SH-SY5Y (cell line): ENCODE results near the gene C4orf17.

Experiments used
- GATA2 ChIP-seq: IDR thresholded peaks from 2 replicates; pipeline ENCODE4 v1.6.1; 2011; ENCODE audit warnings: mild to moderate bottlenecking, low read depth, low read length
- GATA3 ChIP-seq: IDR thresholded peaks from 2 replicates; pipeline ENCODE4 v1.6.1; 2011; ENCODE audit warnings: low read depth, mild to moderate bottlenecking, low read length, moderate library complexity

C4orf17 gene

DNA sequence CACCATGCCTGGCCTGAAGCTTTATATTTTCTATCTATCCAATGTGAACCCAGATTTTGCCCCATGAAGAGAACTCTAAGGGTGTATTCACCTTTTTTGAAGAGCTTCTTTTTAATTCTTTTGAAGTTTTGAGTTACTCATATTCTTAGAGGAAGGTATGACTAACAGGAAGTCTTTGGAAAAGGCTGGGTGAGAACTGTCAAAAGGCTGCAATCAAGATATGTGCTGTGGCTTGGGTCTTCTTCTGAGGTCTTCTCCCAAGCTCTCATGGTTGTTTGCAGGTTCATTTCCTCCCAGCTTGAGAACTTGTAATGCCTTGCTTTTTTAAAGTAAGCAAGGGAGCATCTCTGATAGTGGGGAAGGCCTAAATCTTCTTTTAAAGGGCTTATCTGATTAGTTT lies 3.1 kb upstream of the C4orf17 start:
- TF ChIP-seq GATA3 (no peak), GATA2 (no peak)

DNA sequence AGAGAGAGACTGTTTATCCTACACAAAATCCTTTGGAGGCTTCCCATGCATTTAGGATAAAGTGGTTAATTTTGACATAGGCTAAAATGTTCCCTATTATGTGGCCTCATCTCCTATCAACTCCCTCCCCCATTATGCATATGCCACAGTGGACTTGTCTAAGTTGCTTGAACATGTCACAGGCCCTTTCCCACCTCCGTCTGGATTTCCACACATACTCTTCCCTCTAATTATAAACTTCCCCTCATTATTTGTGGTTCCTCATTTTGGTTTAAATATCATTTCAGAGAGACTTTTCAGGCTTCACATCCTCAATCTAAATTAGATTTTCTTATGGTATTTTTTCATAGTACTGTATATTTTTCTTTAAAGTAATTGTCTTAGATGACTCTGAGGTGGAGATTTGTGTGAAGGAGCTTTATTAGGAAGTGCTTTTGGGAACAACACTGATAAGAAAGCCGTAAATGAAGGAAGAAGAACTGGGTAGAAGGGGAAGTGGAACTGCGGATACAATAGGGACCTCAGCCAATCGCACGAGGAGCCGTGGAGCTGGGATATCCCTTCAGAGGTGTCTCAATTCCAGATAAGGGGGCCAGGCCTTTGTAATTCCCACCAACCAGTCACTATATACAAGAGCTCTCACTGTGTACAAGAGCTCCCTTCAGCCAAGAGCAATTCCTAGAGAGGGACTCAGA lies 7.9 kb downstream of the C4orf17 start:
- TF ChIP-seq GATA2, result no peak
- no peak for TF ChIP-seq GATA3

DNA sequence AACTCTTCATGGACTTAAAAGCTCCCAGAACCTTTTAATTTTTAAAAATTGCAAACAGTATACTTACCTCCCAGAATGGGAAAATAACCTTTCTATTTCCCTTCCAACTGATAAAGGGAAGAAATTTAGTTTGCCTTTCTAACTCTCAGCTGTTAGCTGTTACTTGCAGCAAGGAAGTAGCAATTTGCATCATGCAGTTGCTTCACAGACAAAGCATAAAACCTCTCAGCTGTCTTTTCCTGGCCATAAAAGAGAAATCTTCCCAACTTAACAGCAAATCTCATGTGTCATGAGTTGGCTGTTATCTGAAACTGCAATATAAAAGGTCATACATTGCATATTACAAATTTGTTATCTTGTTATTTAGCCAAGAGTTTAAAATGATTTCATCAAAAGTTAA lies 18.4 kb downstream of the C4orf17 start:
- TF ChIP-seq GATA2, result no peak
- TF ChIP-seq GATA3, result no peak

DNA sequence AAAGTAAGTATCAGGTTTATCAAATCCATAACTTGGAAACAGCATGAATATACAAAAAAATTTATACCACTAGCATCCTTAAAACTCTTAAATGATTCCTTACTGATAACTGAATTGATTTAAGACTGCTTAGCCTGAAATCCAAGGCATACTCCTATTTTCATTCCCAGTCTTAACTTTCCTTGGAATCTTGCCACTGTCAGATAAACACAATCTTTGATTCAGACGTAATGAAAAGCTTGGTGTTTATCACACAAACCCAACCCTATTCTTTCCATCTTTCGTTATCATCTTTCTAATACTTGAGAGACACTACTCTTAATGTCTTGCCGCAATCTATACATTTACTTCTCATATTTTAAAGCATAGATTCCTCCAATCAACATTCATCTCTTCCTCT lies 19.1 kb downstream of the C4orf17 start:
- TF ChIP-seq GATA2 (no peak), GATA3 (no peak)

DNA sequence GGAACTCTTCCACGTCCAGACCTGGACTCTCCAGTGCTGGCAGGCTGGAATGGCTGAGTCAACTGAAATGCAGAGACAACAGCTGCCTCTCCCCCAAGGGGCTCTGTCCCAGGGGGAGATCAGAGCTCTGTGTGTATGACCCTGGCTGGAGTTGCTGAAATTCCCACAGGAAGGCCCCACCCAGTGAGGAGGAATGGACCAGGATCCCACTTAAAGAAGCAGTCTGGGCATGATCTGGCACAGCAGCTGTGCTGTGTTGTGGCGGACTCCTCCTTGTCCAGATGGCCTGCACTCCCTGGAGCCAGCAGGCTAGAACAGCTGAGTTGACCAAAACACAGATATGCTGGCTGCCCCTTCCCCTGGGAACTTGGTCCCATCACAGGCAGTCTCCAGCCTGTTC lies 25.4 kb downstream of the C4orf17 start:
- no peak for TF ChIP-seq GATA2
- TF ChIP-seq GATA3, result no peak

DNA sequence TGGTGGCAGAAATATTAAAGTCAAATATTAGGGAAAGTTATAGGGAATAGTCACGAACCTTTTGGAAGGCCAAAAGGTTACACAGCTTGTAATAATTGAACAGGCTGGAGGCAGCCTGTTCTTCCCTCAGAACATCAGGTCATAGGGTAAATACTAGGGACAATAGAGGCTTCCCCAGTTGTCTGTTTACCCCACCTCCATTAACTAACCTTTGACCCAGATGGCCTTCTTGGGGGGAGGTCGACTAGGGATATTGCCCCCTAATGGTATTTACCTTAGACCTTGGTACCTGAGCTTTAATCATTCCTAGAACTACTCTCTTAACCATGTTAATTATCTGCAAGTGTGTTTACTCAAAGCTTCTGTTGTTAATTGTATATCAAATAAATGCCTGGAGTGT lies 26.0 kb downstream of the C4orf17 start:
- TF ChIP-seq GATA2 (no peak), GATA3 (no peak)

DNA sequence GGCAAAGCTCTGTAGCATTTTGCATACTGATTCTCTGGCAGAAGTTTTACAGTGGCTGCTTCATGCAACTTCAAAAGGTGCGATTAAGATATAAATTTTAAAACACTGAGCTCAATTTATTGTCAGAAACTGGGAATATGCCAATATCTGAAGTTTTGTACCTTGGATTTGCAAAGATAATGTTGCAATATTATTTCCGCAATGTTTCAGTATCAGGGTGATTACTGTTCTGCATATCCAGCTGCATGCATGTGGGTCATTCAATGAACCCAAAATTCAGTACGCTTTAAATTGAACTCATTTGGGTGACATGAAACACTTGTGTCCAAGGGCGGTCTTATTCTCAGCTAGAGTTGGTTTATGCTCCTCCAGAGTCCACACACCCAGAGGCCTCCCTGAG lies 26.9 kb downstream of the C4orf17 start:
- TF ChIP-seq GATA2 (no peak), GATA3 (no peak)

DNA sequence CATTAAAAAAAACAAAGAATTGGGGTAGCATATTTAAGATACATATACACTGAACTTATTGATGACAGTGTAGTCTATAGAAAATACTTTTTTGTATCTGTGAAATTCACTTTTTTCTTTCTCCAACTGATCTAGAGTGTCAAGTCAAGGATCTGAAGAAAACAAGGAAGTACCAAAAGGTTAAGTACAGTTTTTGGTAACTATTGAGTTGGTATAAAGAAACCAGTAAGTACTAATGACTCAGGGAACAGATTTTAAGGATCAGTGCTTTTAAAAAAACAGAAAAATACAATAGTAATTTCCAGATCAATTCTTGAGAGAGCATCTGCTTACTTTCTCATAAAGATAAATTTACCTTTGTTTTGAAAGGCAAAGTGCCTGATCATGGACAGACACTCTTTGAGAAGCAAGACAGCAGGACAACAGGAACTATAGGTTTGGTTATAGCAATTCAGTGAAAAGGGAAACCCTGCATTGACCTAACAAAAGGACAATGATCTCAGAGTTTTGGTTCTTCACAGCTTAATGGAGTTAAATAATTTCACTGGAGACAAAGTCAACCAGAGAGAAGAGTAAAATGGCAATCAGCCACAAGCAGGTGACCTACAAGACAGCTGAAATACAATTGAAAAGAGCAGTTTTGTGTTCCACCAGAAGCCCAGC lies 29.6 kb downstream of the C4orf17 start:
- TF ChIP-seq GATA2, result no peak
- no peak for TF ChIP-seq GATA3

DNA sequence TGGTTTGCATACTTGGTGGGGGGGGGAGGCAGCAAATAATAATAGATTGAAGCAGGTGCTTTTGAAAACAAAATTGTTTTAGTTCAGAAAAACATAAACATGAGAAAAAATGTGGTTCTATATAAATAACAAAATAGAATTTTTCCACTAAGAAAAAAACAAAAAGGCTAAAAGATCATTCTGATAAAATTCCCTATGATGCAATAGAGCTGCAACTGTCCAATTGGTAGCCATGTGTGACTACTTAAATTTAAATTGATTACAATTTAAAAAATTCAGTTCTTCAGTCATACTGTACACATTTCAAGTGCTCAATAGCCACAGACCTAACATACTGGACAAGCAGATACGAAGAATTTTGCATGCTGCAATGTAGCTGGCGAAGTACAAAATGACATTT lies 42.1 kb downstream of the C4orf17 start:
- no peak for TF ChIP-seq GATA3
- no peak for TF ChIP-seq GATA2

DNA sequence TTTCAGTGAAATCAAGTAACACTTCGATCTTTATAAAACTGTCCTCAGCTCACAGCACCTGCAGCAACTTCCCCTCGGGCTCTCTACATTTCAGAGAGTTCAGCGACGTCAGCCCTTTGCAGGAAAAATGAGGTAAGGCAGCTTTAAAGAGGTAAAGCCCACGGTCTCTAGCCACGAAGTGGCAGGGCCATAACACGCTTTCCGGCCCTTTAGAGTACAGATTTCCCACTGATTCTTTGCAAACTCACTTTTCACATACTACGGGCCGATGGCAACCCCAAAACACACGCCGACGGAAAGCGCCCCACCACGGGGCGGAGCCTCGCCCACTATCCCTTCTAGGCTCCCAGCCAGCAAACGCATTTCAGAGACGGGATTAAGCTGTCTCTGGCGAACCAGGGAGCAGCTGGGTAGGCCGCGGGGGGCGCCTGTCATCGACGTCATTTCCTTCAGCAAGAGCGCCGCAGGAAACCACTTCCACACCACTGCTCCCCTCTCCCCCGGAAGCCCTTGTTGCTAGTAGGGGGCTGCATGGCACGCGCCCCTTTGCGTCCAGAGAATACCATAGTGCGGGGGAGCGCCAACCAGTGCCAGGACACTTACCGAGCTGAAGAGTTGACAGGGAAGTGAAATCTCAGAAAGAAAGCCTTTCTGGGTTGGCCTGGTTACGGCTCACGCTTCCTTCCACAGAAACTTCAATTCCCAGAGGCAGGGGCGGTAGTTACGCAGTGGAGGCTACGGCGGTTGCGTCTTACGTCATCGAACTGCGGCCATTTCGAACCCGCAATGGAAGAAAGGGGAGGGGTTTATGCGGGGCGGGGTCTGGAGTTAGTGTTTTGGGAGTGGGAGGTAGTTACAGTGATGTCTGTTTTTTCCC lies 52.7 kb downstream of the C4orf17 start, which contains the start of gene TRMT10A:
Gene TRMT10A (minus strand): TSS at position 730 of the 877 bp plus-strand sequence. CDS start 4,701 bp downstream, outside the sequence.
- TF ChIP-seq GATA2, result no peak

DNA sequence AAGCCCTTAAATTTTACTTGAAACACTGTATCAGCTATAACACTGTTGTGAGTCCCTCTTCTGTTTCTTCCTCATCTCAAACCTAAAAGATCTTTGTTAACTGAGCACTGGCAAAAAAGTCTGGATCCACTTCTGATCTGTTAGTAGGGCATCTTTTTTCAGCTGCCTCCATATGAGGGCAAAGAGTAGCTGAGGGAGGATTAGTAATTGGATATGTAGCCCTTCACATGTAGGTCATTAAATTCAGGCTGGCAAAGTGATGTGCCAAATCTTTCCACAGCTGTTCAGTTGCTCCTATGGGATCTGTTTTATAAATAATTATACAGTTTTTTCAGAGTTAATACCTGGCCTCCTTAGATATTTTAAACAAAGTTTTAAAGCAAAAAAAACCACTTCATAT lies 54.1 kb downstream of the C4orf17 start:
- no peak for TF ChIP-seq GATA2
- TF ChIP-seq GATA3, result no peak

DNA sequence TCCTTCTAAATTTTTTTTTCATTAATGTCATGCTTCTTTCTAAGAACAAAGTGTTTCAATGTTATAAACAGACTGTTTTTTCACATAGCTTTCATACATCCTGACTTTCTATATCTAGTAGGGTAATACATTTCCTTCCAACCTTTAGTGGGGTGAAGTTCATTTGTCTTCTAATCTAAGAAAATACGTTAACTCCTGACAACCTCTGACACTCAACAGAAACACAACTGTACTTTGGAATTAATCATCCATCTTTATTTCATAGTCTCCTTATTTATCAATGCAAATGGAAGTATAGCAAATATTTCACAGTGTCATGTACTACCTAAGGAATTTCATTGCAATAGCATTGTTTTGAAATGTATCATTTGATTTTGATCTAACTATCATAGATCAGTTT lies 61.1 kb downstream of the C4orf17 start:
- TF ChIP-seq GATA3 (no peak), GATA2 (no peak)

DNA sequence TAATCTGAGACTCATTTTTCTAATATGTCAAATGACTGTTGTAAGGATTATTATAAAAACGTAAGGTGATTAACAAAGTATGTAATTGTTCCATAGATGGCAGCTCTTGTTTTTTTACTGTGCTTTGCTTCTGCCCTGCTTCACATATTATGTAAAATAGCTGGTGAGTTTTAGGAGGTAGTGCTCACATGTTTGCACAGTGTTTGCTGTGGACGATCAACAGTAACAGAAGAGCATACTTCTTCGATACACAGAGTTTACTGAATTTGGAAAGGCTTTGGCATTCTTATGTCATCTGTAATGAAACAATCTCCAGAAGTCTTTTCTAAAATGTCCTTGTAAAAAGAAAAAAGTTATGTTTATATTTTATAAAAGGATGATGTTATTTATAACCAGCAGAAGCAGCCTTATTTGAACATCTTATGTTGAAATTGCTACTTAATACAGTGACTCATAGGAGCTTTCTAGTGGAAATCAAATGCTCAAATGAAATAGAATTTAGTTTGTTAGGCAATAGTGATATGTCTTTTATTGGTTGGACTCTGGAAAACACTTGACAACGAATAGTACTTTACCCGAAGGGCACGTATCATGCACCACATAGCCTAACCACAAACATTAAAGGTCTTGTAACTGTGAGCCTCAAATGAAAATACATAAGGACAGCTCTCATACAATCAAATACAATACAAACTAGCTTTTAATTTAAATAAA lies 61.9 kb downstream of the C4orf17 start:
- no peak for TF ChIP-seq GATA3
- no peak for TF ChIP-seq GATA2
